GM10847 (cell line): ENCODE measurements around the gene ANO2.

Source experiments
- POLR2A ChIP-seq: IDR thresholded peaks from 2 replicates; pipeline ENCODE4 v1.6.1; 2011; ENCODE audit not compliant: insufficient read length; ENCODE audit errors: extremely low read depth

Gene ANO2

DNA sequence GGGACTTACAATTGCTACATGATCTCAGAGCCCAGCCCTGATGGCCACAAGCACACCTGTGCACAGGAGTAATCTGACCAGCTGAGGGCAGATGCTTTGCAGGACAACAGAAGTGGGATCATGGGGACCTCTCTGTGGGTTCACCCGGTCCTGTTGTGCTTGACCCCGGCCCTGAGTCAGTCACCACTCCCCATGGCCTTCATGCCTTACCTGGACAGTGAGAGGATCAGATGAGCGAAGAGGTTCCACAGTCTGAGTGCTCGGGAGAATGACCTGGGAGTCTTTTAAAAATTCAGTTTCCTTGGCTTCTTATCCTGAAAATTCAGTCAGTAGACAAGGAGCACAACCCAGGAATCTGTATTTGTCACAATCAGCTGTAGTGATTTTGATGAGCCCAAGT is 425.0 kb downstream of the ANO2 start:
- TF ChIP-seq POLR2A = no peak

DNA sequence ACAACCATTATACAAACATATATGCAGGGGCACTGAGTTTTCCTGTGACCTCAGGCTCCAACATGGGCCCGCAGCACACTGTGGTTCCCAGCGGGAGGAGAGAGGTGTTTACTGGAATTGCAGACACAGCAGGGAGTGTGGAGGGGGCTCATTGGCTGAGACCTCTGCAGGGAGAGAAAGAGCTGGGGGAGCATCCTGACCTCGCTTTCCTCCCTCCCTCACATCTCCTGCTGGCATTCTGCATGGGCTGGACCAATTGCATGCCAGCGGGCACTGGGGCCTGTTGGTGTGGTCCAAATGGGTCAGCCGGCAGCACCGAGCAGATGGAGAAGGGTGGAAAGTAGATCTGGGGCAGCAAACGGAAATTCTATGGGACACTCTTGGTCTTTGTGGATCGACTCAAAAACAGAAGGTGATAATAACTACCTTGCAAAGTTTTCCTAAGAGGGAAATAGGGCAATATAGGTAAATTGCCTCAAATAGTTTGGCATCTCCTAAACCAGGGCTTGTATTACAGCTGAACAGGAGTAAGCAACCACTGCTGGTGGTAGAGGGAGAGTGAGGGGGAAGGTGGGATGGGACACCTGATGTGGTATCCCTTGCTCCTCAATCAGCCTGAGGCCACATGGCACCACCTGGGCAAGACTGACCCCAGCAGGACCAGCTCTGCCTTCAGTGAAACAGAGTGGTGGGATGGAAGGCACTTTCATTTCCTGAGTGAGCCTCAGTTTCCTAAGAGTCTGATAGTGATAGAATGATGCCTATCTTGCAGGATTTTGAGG is 426.3 kb downstream of the ANO2 start:
- TF ChIP-seq POLR2A = no peak

DNA sequence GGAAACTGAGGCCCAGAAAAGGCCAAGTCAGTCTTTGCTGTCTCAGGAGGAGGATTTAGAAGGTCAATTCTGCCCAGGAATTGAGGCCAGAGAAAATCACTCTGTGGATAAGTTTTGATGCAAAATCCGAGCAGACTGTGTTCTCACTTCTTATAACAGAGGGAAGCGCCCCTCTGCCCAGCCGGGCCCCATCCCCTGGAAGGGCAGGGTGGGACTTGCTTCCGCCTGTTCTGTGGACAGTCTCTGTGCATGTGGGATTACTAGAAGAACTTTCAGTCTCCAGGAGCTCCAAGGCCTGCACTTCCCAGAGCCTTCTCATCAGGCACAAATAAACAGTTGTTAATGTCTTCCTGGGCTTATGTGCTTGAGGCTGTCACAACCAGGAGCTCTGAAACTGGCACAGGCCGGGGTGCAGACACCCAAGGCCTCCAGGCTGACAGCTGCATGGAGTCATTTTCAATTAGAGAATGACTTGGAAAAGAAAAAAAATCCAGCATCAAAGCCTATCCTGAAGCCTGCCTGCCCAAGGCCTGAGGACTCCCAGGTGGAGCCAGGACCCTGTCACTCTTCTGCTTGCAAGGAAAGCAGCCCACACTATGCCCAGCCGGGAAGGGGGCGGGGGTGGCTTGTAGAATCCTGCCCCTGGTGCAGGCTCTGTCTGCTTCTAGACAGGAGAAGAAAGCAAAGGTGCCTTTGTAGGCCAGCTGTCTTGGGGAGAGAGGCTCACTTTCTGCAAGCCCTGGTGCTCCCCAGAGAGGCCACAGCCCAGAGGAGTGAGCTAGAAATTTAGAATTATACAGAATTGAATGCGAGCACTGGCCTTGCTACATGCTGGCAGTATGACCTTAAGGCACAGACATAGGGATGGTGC is 428.5 kb downstream of the ANO2 start:
- TF ChIP-seq POLR2A = no peak

DNA sequence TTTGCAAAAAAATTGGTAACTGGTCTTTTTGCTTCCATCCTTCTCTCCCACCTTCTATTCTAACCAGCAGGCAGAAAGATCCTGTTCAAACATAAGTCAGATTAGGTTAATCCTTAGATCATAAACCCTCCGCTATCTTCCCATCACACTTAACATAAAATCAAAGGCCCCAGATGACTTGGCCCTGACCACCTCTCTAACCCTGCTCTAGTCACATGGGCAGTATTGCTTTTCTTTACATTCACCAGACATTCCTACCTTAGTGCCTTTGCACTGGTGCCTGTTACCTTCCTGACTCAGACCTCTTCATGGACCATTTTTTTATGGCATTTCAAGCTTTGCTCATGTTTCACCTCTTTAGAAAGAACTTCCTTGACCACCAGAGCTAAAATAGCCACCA is 429.6 kb downstream of the ANO2 start:
- no peak for TF ChIP-seq POLR2A

DNA sequence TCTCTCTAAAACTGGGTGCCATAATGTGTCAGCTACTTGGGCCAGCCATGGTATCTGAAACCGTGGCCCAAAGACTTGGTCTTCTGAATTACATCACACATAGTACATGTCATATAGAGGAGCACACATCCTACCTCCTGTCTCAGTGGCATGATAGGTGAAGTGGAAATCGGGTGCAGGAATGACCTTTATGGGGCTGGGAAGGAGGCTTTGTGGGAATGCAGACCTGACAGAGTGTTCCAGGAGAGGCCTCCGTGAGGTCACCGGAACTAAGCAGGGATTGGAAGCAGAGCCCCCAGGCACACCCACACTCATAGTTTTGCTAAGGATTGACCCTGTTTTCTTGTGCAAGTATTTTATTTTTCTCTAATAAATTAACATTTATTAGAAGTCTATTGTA is 430.5 kb downstream of the ANO2 start:
- no peak for TF ChIP-seq POLR2A

DNA sequence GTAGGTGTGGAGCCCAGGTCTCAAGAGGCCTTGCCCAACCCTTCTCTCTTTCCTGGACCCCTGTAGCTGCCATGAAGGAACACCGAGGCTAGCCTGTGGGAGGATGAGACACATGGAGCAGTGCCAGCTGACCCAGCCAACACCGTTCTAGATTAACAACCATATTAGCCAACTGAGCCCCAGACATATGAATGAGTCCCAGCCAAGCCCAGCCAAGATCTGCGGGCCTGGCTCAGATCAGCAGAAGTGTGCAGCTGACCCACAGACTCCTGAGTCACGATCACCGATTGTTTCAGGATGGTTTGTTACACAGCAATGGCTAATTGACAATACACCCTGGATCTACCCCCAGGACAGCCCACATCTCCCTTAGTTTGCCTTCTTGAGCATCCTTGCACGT is 431.0 kb downstream of the ANO2 start:
- TF ChIP-seq POLR2A = no peak

DNA sequence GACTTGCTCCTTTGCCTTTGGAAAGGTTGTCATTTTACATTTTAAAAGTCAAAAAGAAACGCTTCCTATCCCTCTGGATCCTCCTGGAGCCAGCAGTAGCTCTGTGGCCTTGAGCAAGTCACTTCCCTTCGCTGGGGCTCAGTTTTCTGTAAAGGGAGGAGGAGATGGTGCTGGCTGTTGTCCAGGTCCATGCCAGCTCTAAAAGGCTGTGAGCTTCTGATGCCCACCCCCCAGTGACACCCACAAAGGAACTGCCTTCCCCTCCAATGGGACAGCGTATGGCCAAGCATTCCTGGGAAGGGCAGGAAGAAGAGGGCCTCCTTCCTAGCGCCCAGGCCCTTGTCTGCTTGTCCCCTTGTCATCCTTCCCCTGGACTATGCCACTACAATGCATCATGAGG is 431.7 kb downstream of the ANO2 start:
- no peak for TF ChIP-seq POLR2A
